Mucosa of gallbladder (tissue), 1 donor: ENCODE data around the gene ATPAF1. TPM values are rescaled to one million over a fixed set of nuclear protein-coding genes. Genes with fewer than 3 reads are reported as not detected.
"Not testable (repeated sequence)": the region's sequence is repeated elsewhere in the genome, so short reads cannot be mapped to it uniquely, and the experiment has no call there.

Source experiments
- DNase-seq: peaks from one replicate; pipeline ENCODE4 v3.0.0-alpha.2; 2020; ENCODE audit warnings: low spot score
- total RNA-seq: library from RNA; stranded (reverse); gene quantifications from one replicate; pipeline ENCODE4 v1.2.1, GENCODE V29; 2021
- donor health status: DM: no; HTN: no; CAD: no.

The ATPAF1 gene, protein sequence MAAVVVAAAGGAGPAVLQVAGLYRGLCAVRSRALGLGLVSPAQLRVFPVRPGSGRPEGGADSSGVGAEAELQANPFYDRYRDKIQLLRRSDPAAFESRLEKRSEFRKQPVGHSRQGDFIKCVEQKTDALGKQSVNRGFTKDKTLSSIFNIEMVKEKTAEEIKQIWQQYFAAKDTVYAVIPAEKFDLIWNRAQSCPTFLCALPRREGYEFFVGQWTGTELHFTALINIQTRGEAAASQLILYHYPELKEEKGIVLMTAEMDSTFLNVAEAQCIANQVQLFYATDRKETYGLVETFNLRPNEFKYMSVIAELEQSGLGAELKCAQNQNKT
- total RNA-seq, result 60.5 TPM

DNA sequence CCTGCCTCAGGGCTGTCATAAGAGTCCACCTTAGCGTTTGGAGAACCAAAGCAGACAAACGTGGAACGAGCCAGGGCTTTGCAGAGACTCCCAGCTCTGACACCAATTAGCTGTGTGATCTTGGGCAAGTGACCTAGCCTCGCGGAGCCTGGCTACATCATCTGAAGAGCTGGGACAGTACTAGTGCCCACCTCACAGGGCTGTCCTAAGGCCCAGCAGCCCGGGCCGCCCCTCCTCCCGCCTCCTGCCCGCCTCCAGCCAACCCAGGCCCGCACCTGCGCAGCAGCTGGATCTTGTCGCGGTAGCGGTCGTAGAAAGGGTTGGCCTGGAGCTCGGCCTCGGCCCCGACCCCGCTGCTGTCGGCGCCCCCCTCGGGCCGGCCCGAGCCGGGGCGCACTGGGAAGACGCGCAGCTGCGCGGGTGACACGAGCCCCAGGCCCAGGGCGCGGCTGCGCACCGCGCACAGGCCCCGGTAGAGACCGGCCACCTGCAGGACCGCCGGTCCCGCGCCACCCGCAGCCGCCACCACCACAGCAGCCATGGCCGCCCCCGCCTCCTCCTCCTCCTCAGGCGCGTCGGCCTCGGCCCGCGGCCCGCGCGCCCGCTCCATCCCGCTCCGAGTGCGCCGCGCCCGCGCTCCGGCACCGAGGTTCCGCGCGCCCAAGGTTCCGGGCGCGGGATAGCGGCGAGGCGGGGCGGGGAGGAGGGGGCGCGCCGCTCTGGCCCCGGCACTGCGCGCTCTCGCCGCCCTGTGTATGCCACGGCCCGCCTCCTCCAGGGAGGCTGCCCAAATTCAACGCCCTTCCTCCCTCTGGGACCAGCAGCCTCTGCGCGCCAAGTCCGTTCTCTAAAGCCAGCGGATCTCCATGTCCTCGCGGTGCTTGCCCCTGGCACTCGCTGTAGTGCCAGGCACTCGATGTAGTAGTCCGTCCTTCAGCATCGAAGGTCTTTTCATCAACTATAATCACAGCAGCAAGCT, at the start of gene ATPAF1:
ATPAF1 (minus strand) TSS at position 583 of the 979 bp plus-strand sequence; CDS start at position 541, 42 bp downstream.
- peak; percentile 50 for DNase-seq

DNA sequence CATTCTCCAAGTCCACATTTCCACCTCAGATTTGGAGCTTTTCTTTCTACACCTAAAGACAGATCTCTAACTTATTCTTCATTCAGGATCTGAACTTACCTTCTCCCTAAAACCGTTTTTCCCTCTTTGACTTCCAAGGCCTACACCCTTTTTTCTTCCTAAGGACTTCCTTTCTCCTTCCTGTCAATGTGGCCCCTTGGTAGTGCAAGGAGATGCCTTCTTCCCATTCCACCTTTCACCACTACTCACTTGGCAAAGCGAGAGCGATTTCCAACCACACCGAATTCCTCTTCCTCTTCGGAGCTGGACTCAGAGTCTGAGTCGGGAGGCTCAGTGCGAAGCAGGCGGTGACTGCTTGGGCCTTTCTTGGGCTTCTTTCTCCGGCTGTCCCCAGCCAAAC, 49.5 kb upstream of the ATPAF1 start:
- DNase-seq, result no peak

DNA sequence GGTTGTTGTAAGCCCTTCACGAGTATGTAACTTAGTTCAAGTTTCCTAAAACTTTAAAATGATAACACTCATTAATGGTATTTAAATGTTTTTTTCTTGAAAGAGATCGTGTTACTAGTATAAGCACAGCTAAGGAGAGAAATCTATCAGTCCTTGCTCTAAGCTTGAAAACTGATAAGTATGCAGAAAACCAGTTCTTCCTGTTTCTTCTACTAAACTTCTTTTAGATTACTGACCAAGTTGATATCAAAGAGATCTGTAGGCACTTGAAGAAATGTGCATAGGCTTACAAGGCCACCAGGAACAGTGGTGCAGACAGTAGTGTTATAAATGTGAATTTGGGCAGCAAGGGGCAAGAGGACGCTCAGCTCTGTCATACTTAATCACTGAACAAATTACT, 46.8 kb upstream of the ATPAF1 start:
- DNase-seq, result no peak

DNA sequence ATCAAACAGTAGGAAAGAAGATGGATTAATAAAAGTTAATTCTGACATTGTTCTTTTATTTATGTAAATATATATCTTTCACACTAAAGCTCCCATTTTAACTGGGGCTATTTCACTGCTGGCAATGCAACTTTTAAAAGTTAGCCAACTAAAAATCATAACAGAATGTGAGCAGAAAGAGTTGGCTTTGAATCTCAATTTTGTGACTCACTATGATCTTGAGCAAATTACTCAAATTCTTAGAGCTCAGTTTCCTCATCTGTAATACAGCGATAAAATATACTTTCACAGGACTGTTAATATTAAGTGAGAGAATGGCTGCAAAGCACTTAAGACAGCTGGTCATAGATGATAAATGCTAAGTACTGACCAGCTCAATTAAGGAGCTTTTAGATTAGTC, 40.0 kb upstream of the ATPAF1 start:
- no peak for DNase-seq

DNA sequence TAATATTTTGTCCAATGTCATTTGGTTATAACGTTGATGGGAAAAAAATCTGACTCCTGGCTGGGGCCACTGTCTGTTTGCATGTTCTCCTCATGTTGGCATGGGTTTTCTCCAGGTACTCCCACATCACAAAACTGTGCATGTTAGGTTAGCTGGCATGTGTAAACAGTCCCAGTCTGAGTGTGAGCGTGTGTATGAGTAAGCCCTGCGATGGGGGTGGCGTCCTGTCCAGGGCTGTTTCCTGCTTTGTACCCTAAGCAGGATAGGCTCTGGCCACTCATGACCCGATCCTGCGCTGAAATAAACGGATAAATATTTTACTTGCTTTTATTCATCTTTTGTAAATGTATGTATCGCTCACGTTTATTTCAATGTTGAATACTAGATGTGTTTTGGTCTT, 37.2 kb upstream of the ATPAF1 start:
- no peak for DNase-seq

DNA sequence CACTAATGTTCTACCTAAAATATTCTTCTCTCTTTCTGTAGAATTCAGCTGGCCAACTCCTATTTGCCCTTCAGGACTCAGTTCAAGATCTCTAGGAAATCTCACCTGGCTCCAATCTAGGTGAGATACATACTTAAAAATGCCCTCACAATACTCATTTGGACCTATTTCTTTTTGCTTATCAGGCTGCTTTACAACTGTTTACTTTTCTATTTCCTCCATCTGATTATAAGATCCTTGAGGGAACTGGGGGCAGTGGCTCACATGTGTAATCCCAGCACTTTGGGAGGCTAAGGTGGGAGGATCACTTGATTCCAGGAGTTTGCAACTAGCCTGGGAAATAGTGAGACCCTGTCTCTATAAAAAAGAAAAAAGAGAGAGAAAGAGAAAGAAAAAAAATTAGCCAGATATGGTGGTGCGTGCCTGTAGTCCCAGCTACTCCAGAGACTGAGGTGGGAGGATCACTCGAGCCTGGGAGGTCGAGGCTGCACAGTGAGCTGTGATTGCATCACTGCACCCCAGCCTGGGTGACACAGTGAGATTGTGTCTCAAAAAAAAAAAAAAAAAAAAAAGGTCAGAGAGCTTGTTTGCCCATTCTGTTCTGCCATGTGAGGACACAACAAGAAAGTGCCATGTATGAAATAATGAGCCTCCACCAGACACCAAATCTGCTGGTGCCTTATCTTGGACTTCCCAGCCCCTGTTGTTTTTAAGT, 35.9 kb upstream of the ATPAF1 start:
- DNase-seq, result no peak

DNA sequence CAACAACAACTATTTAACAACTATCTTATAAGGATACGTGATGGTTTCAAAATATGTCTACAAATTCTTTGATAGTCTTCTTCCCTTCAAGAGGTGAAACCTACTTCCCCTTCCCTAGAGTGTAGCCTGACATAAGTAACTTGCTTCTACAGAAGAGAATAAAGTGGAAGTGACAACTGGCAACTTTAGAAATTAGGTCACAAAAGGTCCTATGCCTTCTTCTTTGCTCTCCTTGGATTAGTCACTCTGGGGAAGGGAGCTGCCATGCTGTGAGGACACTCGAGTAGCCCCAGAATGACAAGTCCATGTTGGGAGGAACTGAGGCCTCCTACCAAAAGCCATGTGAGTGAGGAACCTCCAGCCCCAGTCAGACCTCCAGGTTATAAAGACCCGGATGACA, 31.5 kb upstream of the ATPAF1 start:
- DNase-seq, result no peak

DNA sequence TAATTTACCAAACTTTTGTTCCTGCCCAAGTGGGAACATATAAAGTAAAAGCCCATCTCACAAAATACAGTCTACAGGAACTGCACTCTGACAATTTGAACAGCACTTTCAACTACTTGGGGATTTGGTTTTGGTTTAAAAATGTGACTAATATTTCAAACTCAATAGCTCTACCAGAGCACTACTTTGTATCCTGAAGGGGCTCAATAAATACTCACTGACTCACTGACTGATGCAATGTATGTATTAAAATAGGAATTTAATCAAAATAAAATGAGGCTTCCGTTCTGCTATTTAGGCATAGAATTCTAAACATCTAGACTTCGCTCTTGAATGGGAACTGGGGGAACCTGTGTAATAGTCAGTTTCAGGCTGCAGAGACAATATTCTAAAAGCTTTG, 28.9 kb upstream of the ATPAF1 start:
- DNase-seq, result no peak

DNA sequence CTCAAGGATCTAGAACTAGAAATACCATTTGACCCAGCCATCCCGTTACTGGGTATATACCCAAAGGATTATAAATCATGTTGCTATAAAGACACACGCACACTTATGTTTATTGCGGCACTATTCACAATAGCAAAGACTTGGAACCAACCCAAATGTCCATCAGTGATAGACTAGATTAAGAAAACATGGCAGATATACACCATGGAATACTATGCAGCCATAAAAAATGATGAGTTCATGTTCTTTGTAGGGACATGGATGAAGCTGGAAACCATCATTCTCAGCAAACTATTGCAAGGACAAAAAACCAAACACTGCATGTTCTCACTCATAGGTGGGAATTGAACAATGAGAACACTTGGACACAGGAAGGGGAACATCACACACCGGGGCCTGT, 26.5 kb upstream of the ATPAF1 start:
- DNase-seq, result not testable (repeated sequence)

DNA sequence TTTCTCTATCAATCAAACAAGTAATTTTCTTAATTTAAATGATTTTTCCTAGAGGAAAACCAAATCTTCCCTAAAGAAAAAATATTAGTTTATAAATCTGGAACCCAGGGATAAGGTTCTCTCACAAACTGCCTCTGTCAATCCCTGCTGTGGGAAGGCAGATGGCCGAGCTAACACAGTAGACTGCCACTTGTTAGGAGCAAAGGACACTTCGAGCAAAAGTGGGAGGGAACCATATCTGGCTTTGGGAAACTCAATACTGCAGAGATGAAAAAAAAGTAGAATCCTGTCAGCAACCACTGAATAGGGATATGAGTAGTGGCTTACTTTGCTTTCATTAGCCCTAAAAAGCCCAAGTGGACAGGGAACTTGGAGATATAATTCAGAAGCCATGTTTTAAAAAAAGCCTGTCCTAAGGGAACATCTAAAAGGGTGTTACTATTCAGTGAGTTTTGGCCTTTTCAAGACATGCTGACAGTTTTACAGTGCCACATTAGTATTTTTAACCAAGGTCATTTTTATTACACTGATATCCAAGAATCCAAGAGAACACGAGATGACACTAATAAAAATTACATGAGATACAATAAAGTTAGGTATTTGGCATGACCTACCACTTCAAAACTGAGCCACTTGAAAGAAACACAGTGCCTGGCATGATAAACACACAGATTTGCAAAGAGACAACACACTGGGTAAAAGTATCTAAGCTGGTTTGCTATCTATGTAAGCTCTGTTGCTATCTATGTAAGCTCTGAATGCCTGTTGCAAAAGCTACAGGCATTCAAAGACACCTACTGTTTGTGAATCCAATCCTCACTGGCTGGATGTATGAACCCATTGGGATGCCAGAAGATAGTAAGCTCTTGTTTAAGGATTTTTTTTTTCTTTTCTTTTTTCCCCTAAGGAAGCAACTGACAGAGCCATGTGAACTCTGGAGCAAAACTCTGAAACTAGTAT, 24.9 kb upstream of the ATPAF1 start:
- DNase-seq, result no peak

DNA sequence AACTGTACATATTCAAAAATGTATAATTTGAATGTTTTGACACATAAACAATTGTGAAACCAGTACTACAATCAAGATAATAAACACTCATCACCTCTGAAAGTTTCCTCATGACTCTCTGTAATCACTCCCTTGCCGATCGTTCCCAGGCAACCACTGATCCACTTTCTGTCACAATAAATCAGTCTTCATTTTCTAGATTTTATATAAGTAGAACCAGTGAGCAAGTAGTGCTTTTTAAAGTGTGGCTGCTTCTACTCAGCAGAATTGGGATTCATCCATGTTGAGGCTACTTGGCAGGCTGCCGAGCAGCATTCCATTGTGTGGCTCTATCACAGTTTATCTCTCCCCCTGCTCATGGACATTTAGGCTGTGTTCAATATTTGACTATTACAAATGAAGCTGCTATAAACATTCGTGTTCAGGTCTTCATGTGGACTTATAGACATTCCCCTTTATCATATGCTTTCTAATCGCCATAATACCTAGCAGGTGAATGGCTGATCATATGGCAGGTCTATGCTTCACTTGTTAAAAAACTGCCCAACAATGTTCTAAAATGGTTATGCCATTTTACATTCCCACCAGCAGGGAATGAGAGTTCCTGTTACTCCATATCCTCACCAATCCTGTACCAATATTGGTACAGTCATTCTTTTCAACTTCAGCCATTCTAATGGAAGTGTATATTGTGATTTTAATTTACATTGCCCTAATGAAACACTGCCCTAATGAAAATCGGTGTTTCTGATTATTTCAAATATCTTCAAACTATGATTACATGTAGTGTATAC, 24.0 kb upstream of the ATPAF1 start:
- DNase-seq, result peak; percentile 13

DNA sequence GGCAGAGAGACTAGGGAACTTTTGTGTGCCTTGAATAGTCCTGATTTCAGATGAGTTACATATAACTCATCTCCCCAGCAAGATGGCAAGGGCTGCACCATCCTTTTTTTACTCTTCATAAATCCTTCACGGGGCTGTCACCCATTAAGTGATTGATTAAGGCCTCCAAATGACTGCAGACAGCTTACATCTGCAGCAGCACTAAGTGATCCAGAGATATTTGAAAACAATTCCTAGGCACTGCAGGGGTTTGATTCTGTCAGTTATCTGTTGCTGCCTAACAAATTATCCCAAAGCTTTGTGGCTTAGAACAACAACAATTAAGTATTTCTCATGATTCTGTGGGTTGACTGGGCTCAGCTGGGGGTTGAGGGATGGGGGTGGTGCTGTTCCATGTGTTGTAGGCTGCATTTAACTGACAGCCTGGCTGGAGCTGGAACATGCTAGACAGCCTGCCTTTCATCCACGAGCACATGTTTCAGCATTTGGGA, 22.8 kb upstream of the ATPAF1 start:
- no peak for DNase-seq

DNA sequence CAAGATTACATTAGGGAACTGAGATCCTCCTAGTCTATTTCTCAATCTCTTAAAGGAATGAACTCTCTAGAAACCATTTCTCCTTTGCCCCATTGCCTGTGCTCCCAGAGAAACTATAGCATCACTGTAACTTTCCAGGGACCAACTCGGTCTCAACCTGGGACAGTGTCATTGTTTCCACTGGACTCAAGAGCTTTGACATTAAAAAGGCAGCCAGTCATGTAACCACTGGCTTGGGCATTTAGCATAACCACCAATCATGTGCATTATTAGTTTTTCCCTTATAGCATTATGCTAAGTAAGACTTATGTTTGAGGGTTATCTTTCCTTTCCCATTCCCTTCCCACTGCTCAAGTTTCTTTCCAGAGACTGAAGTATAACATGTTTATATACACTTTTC, 21.7 kb upstream of the ATPAF1 start:
- no peak for DNase-seq

DNA sequence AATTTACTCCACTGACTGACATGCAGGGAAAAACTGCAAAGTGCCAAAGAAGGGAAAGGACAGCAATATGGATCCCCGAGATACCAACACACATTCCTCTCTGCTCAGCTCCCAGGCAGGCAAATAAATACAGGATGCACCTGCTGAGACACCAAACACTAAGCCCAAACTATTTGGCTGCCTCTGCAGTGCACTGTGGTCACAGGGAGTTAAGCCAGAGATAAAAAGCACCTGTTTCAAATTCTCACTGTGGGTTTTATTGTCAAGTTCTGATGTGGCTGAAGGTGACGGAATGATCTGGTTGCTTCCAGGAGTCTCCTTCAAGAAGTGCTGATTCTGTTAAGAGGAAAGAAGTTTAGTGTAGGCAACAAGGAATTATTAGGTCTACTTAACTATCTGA, 21.2 kb upstream of the ATPAF1 start:
- DNase-seq, result no peak

DNA sequence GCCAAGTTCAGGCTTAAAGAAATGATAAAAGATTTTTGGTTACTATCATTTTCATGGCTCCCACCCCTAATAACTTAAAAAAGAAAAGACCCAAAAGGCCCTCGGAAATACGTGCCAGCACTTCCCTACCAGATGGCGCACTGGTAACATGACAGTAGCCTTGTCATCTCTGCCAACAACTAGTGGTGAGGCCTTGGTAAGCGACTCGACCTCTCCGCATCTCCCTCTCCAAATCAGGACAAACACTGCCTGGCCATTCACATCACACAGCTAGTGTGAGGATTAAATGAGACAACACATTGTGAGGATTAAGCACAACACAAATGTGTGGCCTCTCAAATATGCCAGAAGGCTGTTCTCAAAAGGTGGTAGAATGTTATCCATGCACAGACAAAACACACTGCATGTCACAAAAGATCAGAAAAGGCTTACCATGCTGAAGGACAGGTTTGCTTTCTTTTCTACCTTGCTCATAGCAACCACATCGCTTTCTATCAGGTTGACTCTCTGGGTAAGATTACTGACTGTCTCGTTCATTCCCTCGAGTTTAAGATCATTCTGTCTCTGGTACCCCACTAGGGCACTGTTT, 19.9 kb upstream of the ATPAF1 start:
- DNase-seq, result no peak

DNA sequence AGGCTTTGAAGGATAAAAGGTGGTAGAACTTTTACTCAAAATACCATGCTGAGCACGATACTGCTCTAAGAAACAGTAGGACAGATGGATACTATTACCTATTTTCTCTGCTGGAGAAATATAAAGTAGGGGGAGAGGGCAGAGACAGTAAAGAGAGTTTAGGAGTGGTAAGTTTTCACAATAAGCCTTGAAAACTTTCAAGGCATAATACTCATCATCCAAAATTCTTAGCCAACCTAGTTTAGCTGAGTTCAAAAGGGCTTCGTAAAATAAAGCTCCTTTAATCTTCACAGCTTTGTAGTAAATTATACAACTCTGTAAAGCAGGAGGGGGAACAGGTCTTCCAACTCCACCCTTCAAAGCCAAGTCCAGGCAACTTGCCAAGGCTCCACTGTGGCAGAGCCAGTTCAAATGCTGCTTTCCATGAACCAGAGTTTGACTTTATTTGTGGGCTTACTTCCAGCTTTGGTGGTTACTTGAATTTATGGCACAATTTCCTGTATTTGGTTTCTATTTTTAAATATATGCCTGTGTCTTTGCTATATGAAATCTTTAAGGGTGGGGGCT, 19.0 kb upstream of the ATPAF1 start:
- DNase-seq, result peak; percentile 83

DNA sequence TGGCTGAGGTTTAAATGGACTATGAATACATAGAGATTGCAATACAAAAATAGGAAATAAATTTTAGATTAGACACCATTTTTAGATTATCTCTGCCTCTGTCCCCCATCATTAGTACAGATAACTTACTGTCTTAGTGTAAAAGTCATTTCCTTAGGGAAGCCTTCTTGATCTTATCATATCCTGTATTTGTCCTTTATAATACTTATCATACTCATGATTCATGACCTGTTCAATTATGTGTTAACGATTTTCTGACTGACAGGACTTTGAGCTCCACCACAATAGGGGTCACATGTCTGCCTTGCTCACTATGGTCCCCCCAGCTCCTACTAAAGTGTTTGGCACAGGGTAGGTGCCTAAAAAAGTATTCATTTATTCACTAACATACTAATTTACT, 18.1 kb upstream of the ATPAF1 start:
- no peak for DNase-seq

DNA sequence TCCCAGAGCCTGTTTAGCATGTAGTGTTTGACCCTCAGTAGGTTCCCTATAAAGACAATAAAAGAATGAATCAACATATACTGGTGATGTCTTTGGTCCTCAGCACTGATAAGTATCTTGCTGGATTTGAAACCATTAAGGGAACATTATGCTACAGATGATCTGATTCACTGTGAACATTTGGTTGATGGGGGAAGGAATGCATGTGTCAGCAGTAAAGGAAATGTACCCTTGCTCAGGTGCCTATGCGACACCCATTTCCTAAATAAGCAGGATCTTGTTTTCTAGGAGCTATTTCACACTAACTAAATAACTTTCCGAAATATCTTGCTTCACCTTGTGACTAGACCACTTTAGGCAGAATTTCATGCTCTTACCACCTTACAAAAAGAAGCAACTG, 16.5 kb upstream of the ATPAF1 start:
- DNase-seq, result no peak

DNA sequence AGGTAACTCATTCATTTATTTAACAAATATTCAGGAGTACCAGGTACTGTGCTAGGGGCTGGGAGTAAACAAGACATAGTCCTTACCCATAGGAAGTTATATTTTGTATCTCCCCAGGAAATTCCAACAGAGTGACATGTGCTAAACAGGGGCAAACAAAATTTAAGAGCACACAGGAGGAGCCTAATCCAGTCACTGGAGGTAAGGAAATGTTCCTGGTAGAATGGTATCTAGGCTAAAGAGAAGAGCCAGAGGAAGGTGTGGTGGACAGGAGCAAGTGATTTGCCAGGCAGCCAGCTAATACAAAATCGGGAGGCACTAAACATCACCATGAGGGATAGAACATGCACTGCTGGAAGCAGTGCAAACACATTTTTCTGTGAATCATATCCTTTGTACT, 13.9 kb upstream of the ATPAF1 start:
- no peak for DNase-seq
